RCC 7860 (cell line): Measurements from ENCODE around the gene GBP5.
"Not testable (repeated sequence)": the region's sequence is repeated elsewhere in the genome, so short reads cannot be mapped to it uniquely, and the experiment has no call there.

Experiments used
- DNase-seq: peaks from one replicate; pipeline ENCODE4 v3.0.0-alpha.2; 2015; ENCODE audit warnings: low spot score
- FAIRE-seq: peaks from 2 replicates; lab custom pipeline; 2012; peaks lifted over from hg19 to GRCh38; lab: Jason Lieb, UNC

The GBP5 gene, protein sequence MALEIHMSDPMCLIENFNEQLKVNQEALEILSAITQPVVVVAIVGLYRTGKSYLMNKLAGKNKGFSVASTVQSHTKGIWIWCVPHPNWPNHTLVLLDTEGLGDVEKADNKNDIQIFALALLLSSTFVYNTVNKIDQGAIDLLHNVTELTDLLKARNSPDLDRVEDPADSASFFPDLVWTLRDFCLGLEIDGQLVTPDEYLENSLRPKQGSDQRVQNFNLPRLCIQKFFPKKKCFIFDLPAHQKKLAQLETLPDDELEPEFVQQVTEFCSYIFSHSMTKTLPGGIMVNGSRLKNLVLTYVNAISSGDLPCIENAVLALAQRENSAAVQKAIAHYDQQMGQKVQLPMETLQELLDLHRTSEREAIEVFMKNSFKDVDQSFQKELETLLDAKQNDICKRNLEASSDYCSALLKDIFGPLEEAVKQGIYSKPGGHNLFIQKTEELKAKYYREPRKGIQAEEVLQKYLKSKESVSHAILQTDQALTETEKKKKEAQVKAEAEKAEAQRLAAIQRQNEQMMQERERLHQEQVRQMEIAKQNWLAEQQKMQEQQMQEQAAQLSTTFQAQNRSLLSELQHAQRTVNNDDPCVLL

DNA sequence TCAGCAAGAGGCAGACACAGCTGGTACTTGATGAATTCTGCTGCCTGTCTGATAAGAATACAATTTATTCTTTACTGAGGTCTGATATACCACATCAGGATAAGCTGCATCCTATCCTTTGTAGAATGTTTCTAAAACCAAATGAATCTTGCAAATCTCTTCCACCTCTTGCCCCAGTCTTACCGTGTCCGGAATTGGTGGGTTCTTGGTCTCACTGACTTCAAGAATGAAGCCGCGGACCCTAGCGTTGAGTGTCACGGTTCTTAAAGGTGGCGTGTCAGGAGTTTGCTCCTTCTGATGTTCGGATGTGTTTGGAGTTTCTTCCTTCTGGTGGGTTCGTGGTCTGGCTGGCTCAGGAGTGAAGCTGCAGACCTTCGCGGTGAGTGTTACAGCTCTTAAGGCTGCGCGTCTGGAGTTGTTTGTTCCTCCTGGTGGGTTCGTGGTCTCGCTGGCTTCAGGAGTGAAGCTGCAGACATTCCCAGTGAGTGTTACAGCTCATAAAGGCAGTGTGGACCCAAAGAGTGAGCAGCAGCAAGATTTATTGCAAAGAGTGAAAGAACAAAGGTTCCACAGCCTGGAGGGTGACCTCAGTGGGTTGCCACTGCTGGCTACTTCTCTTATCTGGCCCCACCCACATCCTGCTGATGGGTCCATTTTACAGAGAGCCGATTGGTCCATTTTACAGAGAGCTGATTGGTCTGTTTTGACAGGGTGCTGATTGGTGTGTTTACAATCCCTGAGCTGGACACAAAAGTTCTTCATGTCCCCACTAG is at the start of gene GBP5:
GBP5 (minus strand) TSS at position 592 of the 773 bp plus-strand sequence. CDS start 3,305 bp downstream, outside the sequence.
- not testable (repeated sequence) for FAIRE-seq

DNA sequence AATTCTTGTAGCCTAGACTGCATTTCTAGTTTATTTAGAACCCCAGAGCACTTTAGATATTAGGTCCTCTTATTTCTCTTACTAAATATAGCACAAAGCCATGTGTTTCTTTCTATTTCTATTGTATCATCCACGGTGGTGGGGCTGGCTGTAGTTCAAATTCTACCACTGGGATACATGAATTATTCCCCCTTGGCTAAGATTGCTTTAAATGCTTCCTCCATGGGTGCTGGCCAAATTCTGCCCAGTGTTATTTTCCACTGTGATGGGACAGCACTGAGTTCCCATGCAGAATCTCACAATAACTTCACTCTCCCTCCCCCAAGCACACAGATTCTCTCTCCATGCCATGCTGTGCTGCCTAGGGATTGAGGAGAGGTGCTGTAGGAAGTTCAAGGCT is 49.7 kb upstream of the GBP5 start:
- FAIRE-seq, result no peak

More for the DNA sequence above, at the start of gene GBP5:
- not testable (repeated sequence) for DNase-seq

DNA sequence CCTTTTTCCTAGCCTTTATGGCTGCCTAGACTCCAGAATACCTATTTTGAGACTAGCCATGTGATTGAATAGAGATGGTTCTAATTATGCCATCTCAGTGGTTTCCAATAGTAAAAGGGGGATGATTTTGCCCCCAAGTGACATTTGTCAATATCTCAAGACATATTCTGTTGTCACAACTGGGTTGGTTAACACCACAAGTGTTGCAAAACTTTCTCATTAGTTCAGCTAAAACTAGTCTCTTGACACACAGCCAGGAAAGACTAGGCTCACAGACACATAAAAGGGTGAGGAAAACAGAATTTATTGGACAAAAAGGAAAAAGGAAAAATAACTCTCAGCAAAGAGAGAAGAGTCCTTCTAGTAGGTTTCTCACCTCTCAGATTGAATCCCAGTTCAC is 39.9 kb upstream of the GBP5 start:
- DNase-seq, result no peak
- no peak for FAIRE-seq

More for the DNA sequence above, 49.7 kb upstream of the GBP5 start:
- no peak for DNase-seq

DNA sequence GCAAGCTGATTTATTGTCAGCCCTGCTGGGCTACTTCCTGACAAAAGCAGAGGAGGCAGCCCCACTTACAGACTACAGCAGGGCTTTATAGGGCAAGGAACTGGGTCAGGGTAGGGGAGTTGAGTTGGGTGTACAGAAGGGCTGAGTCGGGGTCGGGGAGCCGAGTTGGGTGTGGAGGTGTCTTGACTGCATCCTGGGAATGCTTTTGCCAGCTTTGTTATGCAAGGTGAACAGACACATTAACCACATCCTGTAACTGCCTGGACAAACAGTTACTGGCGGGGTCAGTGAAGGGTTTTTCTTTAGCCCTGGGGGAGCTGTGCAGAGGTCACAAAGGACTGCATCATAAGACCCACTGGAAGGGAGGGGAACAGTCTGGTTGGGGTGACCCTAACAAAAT is 39.1 kb upstream of the GBP5 start:
- DNase-seq (no peak), FAIRE-seq (no peak)

DNA sequence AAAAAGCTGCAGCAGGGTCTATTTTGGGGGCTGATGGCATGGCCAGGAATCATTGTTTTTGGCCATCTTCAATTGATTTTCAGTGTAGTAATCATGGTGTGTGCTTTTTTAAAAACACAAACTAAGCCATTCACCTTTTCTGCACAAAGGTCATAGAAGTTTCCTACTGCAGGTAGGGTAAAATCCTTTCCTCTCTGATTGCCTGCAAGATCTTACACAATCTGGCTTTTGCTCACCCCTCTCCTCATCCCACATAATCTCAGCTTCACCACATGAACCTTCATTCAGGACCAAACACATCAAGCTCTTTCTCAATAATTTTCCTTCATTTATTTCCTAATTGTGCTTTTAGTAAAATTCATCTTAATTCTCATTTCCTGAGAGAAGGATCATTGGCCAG is 38.3 kb upstream of the GBP5 start:
- FAIRE-seq (no peak), DNase-seq (no peak)

DNA sequence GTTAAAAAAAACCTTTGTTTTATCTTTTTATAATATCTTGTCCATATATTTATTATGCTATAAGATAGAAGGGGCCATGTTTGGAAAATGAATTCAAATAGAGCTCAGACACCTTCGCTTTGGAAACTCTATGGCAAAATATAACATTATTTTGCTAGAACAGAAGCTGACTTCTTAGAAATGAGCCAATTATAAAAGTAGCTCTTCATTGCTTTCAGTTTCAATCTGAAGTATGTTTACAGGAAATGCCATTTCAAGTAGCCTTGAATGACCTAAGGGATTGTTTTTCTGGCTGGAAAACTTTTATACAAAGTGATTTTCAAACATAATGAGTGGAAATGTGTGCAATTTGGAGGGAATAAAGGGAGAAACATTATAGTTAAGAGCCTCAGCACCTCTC is 37.8 kb upstream of the GBP5 start:
- DNase-seq, result no peak
- FAIRE-seq, result no peak

DNA sequence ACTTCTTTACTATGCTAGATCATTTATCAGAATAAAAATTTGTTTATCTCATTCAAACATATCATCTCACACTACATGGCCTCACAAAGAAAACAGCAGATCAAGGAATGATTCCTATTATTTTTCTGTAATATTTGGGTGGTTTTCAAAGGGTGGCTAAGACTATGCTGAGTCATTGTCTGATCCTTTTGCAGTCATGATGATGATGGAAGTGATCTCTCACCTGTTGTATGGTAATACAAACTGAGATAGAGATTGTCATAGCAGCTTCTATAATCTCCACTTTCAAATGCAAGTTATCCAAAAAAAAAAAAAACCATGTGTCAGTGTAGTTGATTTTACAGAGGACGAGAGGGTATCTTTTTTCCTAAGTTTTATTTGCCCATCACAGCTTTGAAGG is 37.2 kb upstream of the GBP5 start:
- no peak for DNase-seq
- FAIRE-seq, result no peak

DNA sequence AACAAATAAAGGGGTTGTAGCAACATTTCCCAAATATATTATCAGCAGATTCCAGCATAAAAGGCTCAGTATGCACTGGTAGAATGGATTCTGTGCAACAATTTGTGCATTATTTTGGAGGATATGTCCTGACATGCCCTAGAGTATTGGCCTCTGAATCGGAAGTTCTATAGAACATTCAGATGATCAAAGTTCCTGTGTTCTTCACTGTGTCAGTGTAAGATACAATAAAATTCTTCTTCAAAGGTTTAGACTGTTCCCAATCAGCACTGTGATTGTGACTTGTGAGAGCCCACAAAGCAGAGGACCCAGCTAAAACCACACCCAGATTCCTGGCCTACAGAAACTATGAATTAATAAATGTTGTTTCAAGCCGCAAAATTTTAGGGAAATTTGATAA is 33.6 kb upstream of the GBP5 start:
- FAIRE-seq, result no peak

DNA sequence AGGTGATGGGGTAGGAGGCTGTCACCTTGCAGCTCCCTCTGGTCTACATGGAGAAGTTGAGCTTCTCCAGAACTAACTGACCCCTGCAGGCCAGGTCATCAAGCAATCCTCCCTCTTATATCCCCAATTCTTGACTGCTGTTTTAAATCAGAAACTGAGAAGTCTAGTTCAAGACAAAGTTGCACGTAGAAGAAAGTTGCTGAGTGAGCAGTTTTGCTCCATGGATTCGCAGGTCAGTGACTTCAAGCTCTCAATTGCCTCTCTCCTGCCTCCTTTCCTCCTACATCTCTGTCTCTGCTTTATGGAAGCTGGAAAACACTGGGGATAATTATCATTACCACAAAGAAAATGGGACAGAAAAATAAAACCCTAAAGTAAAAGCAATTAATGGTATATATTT is 32.8 kb upstream of the GBP5 start:
- no peak for FAIRE-seq
- no peak for DNase-seq

More for the DNA sequence above, 33.6 kb upstream of the GBP5 start:
- no peak for DNase-seq

DNA sequence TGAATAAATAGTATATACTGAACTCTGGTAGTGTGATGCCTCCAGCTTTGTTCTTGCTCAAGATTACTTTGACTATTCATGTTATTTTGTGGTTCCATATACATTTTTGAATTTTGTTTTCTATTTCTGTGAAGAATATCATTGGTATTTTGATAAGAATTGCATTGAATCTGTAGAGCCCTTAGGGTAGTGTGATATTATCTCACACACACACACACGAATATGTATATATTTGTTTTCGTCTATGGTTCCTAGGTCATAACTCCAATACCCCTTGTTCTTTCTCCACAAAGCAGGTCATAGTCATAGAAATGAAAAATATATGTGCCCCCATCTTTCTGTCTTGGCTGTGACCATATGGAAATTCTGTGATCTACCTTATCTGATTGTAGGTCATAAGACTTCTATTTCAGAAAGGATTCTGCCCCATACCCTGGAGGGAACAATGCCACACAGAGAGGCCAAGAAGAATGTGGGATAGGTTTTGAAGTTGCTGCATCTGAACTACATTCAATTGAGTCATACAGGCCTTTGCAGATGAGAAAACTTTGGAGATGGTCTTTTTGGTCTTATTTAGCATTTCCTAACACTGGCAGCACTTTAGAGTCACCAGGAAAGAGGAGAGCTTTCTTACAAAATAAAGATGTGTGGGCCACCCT is 32.0 kb upstream of the GBP5 start:
- no peak for DNase-seq
- FAIRE-seq, result no peak

DNA sequence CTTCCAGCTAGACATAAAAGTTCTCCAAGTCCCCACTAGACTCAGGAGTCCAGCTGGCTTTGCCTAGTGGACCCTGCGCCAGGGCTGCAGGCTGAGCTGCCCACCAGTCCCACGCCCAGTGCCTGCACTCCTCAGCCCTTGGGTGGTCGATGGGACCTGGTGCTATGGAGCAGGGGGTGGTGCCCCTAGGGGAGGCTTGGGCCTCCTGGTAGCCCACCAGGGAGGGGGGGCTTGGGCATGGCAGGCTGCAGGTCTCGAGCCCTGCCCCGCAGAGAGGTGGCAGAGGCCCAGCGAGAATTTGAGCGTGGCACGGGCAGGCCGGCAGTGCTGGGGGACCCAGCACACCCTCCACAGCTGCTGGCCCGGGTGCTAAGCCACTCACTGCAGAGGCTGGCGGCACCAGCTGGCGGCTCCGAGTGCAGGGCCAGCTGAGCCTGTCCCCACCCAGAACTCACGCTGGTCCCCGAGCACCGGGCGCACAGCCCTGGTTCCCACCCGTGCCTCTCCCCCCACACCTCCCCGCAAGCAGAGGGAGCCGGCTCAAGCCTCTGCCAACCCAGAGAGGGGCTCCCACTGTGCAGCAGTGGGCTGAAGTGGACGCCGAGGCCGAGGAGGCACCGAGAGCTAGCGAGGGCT is 30.2 kb upstream of the GBP5 start:
- DNase-seq, result no peak
- no peak for FAIRE-seq

DNA sequence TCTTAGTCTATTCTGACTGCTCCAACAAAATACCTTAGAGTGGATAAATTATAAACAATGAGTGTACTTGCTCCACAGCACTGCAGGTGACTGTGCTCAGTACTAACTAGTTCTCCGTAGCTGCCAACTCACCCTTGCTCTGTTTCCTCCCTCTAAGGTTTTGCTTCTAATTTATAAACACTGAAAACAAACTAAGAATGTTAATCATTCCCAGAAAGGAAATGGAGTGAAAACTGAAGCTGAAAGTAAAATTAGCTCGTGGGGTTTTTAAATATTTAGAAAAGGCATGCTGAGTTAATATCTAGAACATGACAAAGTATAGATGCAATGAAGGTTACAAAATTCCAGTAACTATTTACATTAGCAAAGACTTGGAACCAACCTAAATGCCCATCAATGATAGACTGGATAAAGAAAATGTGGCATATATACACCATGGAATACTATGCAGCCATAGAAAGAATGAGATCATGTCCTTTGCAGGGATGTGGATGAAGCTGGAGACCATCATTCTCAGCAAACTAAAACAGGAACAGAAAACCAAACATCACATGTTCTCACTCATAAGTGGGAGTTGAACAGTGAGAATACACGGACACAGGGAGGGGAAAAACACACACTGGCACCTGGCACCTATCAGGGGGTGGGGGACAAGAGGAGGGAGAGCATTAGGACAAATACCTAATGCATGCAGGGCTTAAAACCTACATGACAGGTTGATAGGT is 27.2 kb upstream of the GBP5 start:
- not testable (repeated sequence) for FAIRE-seq, DNase-seq

DNA sequence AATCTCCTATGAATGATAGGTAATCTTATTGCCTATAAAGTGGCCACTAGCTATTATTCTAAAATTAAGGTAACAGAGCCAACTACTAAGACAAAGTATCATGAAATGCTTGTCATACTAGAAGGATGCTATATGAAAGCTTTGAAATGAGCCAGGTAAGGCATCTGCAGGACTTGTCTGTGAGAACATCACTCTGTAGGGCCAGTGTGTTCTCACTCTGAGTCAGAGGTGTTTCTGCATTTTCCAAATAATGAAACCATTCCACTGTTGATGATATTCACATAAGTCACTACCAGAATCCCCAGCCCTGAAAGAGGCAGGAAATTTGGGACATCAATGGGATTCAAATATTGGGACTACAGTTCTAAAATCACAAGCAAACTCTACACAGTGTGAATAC is 25.8 kb upstream of the GBP5 start:
- FAIRE-seq (no peak), DNase-seq (no peak)

DNA sequence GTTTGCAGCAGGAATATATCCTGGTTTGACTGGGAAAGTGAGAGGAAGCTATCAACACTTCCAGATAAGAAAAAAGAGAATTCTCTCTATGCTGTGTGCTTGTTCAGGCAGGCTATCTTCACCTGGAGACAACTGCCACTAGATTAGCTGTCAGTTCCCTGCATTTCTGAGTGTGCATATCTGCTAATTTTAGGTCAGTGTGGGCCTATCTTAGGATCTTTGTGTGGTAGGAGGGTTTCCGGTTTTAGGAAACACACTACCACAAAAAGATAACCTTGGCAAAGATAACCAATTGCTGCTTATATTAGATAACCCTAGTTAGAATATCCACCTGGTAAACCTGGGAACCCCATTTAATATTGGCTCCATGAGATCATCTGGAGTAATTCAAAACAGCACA is 22.5 kb upstream of the GBP5 start:
- no peak for FAIRE-seq
- DNase-seq, result no peak

DNA sequence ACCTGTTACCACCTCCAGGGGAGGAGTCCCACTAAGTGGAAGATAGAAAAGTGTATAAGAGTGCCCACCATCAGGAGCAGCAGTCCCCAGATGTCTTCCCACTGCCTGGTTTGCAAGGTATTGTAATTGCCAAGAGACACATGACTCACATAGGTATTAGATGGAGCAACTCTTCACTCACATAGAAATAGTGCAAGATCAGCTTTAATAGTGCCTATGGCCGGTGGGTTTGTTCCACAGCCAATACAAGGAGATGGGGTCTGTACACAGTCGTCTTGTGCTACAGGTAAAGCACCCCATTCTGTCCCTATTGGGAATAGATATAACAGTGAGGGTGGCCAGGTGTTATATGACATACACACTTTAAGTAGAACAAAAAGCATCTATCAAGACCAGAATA is 18.6 kb upstream of the GBP5 start:
- DNase-seq (no peak), FAIRE-seq (no peak)

DNA sequence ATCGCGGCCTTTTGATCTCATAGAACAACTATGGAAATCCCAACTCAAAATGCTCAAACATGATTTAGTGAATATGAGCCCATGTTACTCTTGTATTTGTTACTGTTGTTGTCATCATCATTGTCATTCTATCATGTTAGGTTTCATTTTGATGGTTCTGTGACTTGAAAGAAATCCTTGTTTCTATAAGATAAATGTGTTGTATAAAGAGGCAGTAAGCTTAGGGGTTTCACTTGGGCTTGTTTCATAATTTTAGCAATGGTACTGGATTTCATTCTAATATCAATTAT is 15.3 kb upstream of the GBP5 start:
- FAIRE-seq, result no peak
- no peak for DNase-seq

DNA sequence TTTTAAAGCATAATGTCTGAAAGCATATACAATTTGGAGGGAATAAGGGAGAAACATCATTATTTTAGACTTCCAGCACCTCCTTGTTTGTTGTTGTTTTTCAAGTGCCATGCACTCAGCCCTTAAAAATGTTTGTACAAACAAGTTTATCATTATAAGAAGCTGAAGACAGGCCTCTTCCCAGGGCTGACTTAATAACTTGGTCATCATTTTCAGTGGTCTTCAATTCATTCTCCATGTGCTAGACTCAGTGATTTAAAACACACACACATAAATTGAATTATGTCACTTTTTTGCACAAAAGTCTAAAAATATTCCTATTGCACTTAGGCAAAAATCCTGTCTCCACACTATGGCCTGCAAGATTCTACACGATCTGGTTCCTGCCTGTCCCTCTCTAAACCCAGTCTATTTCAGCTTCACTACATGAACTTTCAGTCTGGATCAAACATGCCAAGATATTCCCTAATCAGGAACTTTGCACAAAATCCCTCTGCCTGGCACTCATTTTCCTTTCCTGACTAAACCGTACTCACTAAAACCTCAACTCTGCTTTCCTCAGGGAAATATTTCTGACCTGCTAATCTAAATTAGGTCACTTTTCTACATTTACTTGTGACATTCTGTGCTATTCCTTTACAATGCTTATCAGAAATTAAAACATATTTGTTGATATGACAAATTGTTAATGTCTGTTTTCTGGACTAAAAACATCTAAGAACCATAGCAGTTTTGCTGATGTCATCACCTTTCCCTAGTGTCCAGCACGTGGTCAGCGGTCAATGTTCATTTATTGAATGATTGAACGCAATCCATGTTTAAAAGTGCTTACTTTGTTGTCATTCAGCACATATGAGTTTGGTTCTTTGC is 14.8 kb upstream of the GBP5 start:
- no peak for DNase-seq
- no peak for FAIRE-seq

DNA sequence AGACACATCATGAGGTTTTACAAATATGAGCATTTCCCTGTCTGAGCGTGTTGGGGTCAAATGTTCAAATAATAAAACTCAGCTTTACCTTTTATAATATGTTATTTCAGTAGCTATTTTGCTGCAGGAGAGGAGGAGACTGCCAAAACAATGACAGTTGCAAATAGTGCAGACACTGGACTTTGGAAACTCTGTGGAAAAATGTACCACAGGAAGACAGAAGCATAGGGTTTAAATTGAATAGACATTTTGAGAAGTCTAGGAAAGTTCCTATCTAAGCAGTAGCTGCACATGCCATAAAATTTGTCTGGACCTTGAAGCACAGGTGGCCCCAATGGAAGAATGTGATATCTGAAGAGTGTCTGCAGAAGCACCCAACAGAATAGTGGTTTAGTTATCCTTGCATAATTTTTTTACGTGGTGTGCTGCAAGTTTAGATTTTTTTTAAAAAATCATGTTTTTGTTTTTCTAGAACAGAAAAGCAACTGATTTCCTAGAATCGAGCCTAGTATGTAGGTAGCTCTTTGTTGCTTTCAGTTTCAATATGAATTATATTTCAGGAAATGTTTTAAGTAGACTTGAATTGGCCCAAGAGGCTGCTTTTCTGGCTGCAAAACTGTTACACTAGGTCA is 14.0 kb upstream of the GBP5 start:
- FAIRE-seq, result no peak

More for the DNA sequence above, 14.0 kb upstream of the GBP5 start:
- DNase-seq, result no peak
